Peyer's patch (tissue), 4 donors: ENCODE results near the gene DDX50. TPM values are rescaled to one million over a fixed set of nuclear protein-coding genes. Genes with fewer than 3 reads are reported as not detected.

ENCODE experiments used
- DNase-seq, 3 donors: peaks; one replicate each; pipeline ENCODE4 v3.0.0-alpha.2; 2017 to 2019
- H3K27ac ChIP-seq, 4 donors: fragments of 200-600 bp; sonication (generic); one replicate each; pipeline ENCODE4 v1.5.1; 2016 to 2019
- H3K27me3 ChIP-seq, 2 donors: fragments of 200-600 bp; sonication (generic); one replicate each; pipeline ENCODE4 v1.5.1; 2019
- H3K36me3 ChIP-seq, 3 donors: fragments of 200-600 bp; sonication (generic); one replicate each; pipeline ENCODE4 v1.5.1; 2016 to 2019
- H3K4me1 ChIP-seq, 4 donors: fragments of 200-600 bp; sonication (generic); one replicate each; pipeline ENCODE4 v1.5.1; 2016 to 2019
- H3K4me3 ChIP-seq, 4 donors: fragments of 200-600 bp; sonication (generic); 1 replicate in 3 of 4; 2 replicates in 1 of 4; pipeline ENCODE4 v1.5.1; 2016 to 2019; ENCODE audit warnings: mild to moderate bottlenecking in 1 of 4
- H3K9me3 ChIP-seq, 4 donors: fragments of 200-600 bp; sonication (generic); one replicate each; pipeline ENCODE4 v1.5.1; 2016 to 2019; ENCODE audit warnings: mild to moderate bottlenecking in 1 of 4
- CTCF ChIP-seq, 6 experiments: fragments of 450-650 bp in 4 of 6; fragments of 200-600 bp in 2 of 6; sonication (generic) in 1 of 6; IDR thresholded peaks; one replicate each; pipeline ENCODE4 v1.5.1; 2017 to 2019; ENCODE audit warnings: antibody characterized with exemption in 6 of 6, mild to moderate bottlenecking in 3 of 6, moderate library complexity in 1 of 6
- POLR2A ChIP-seq, 2 donors: fragments of 450-650 bp; IDR thresholded peaks; one replicate each; pipeline ENCODE4 v1.5.1; 2017; ENCODE audit warnings: antibody characterized with exemption in 2 of 2, mild to moderate bottlenecking in 2 of 2, moderate library complexity in 2 of 2
- total RNA-seq, 4 donors: library from RNA; depleted of rRNA; stranded (reverse); fragments of >200 nt; gene quantifications; one replicate each; pipeline ENCODE4 v1.1.0, GENCODE V29; 2016

The DDX50 gene
- total RNA-seq, 4 donors from 2014 or later, result 8.2 to 25.6 (median 16.0) TPM

DNA sequence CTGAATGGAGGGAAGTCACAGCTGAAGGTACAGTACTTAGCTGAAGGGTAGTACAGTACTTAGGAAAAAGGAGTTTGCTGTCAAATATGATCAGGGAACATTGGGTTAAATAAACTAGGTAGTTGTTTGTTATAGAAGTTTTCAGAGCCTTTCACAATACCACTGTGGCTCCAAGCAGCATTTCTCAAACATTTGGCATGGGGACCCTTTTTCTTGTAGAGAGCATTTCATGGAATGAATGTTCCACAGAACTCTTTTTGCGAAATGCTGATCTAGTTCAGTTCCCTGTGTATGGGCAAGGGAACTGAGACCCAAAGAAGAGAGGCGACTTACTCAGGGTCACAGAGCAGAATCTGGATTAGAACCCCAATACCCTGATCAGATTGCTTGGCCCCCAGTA is 31.5 kb upstream of the DDX50 start:
- no peaks in the 10 kb centered on the region for H3K27me3 ChIP-seq
- DNase-seq, result no peak
- TF ChIP-seq CTCF (IDR thresholded peaks at IDR 0.05) (no peak), POLR2A (IDR thresholded peaks at IDR 0.05) (no peak)
- H3K4me3 ChIP-seq, result no peak overlapping the region
- H3K9me3 ChIP-seq, result no peaks in the 10 kb centered on the region
- no peaks in the 10 kb centered on the region for H3K36me3 ChIP-seq
- no peak overlapping the region for H3K27ac ChIP-seq
- peaks cover 0 to 21% (median 4%) of the 10 kb centered on the region in 4 donors for H3K4me1 ChIP-seq

DNA sequence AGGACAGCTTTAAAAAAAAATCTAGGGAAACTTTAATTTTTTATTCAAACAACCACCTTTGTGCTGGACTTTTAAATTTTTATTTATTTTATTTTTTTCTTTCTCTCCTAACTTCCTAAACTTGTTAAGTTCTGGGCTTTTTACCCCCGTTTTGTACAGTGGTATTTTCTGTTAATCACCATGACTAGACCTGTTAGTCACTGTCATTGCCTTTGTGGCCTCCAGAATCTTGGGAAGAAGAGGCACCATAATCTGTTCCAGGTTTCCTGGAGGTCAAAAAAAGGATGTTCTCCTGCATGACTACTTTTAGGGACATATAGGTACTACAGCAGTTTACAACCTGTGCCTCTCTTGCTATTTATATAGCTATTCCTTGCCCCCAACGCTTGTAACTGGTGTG is 31.1 kb upstream of the DDX50 start:
- Histone ChIP-seq H3K4me1 (peaks cover 0 to 21% (median 4%) of the 10 kb centered on the region in 4 donors), H3K27me3 (no peaks in the 10 kb centered on the region), H3K36me3 (no peaks in the 10 kb centered on the region), H3K9me3 (no peaks in the 10 kb centered on the region), H3K27ac (no peak overlapping the region), H3K4me3 (no peak overlapping the region)
- TF ChIP-seq CTCF (IDR thresholded peaks at IDR 0.05) (no peak), POLR2A (IDR thresholded peaks at IDR 0.05) (no peak)
- no peak for DNase-seq

DNA sequence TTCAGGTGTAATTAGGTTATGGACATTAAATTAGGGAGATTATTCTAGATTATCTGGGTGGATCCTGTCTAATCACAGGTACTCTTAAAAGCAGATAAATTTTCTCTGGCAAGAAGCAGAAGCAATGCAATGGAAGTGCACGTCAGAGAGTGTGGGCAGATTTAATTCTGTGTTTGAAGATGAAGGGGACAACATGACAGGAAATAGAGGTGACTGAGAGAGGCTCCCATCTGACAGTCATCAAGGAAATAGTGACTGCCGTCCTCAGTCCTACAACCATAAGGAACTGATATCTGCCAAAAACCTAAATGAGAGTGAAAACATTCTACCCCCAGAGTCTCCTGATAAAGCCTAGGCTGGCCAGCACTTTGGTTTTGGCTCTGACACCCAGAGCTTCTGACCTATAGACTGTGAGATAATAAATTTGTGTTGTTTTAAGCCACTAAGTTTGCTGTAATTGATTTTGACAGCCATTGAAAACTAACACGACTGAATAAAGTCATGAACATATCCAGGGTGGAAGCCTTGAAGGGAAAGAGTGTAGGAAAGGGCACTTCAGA is 30.5 kb upstream of the DDX50 start:
- H3K36me3 ChIP-seq, result no peaks in the 10 kb centered on the region
- H3K4me3 ChIP-seq, result no peak overlapping the region
- H3K9me3 ChIP-seq, result no peaks in the 10 kb centered on the region
- no peak for TF ChIP-seq POLR2A (IDR thresholded peaks at IDR 0.05)
- TF ChIP-seq CTCF (IDR thresholded peaks at IDR 0.05), result no peak
- peaks cover 0 to 21% (median 4%) of the 10 kb centered on the region in 4 donors for H3K4me1 ChIP-seq
- H3K27ac ChIP-seq, result peak overlapping the region in 3 of 4 donors; percentile 35 to 70 (median 60)
- no peak for DNase-seq
- no peaks in the 10 kb centered on the region for H3K27me3 ChIP-seq

DNA sequence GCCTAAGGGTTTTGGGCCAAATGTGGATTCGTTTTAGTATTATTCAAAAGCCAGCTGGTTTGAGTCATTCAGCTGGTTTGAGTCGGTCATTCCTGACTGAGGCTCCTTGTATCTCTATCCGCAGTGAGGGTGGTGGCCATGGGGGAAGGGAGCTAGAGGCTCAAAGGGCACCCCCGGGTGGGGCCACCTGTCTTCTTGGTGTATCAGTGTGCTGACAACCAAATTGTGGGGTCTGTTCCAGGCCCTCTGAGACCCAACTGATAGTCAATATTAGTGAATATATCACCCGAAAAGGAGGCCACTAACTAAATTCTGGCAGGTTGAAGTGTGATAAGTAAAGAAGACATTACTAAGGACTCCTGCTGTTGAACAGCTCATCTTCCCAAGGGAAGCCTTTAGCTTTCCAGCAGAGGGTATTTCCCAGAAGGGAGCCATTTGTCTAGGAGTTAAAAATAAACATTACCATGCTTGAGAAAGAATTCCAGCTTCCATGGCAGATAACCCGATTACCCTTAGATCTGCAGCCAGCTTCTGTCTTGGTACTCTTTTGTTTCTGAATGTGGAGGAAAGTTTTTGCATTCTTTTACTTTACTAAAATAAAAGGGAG is 29.9 kb upstream of the DDX50 start:
- Histone ChIP-seq H3K4me1 (peaks cover 0 to 21% (median 4%) of the 10 kb centered on the region in 4 donors), H3K27ac (peak overlapping the region in 3 of 4 donors; percentile 35 to 70 (median 60)), H3K9me3 (no peaks in the 10 kb centered on the region), H3K4me3 (no peak overlapping the region), H3K36me3 (no peaks in the 10 kb centered on the region), H3K27me3 (no peaks in the 10 kb centered on the region)
- no peak for TF ChIP-seq CTCF (IDR thresholded peaks at IDR 0.05)
- DNase-seq, result peak in 2 of 3 donors; percentile 61 to 67

- TF ChIP-seq CTCF (IDR thresholded peaks at IDR 0.05) (no peak), POLR2A (IDR thresholded peaks at IDR 0.05) (no peak)
- Histone ChIP-seq H3K27ac (peak overlapping the region in 1 of 4 donors; percentile 64), H3K27me3 (no peaks in the 10 kb centered on the region), H3K4me1 (peaks cover 0 to 24% (median 4%) of the 10 kb centered on the region in 4 donors), H3K9me3 (no peaks in the 10 kb centered on the region), H3K4me3 (no peak overlapping the region), H3K36me3 (no peaks in the 10 kb centered on the region)
- DNase-seq, result no peak
Measured at GRCh38 chr10:68871731-68872342, 29.3 kb upstream of the DDX50 start.
